Smooth muscle cell (in vitro differentiated cells): ENCODE data around the gene BRD3. TPM values are rescaled to one million over a fixed set of nuclear protein-coding genes. Genes with fewer than 3 reads are reported as not detected.

Source experiments
- DNase-seq: peaks from one replicate; lab custom pipeline; 2025; ENCODE audit not compliant: unreplicated experiment; lab: John Stamatoyannopoulos, UW
- H2AFZ ChIP-seq: fragments of 200-600 bp; sonication (generic); 2 replicates; pipeline ENCODE4 v1.6.0; 2016; ENCODE audit warnings: antibody characterized with exemption, low read depth, mild to moderate bottlenecking
- H3F3A ChIP-seq: fragments of 200-600 bp; sonication (generic); 2 replicates; pipeline ENCODE4 v1.6.0; 2017; ENCODE audit warnings: antibody characterized with exemption, low read depth
- H3K27ac ChIP-seq: fragments of 200-600 bp; sonication (generic); 2 replicates; pipeline ENCODE4 v1.5.1; 2016; ENCODE audit warnings: low read depth, mild to moderate bottlenecking
- H3K27me3 ChIP-seq: fragments of 200-600 bp; sonication (generic); 2 replicates; pipeline ENCODE4 v1.6.1; 2016; ENCODE audit warnings: low read depth, mild to moderate bottlenecking
- H3K36me3 ChIP-seq: fragments of 200-600 bp; sonication (generic); 2 replicates; pipeline ENCODE4 v1.5.1; 2016; ENCODE audit warnings: low read depth
- H3K4me1 ChIP-seq: fragments of 200-600 bp; sonication (generic); 2 replicates; pipeline ENCODE4 v1.5.1; 2016; ENCODE audit warnings: low read depth
- H3K4me2 ChIP-seq: fragments of 200-600 bp; sonication (generic); 2 replicates; pipeline ENCODE4 v1.6.0; 2016; ENCODE audit warnings: mild to moderate bottlenecking
- H3K4me3 ChIP-seq: fragments of 200-600 bp; sonication (generic); 2 replicates; pipeline ENCODE4 v1.5.1; 2016; ENCODE audit warnings: mild to moderate bottlenecking
- H3K79me2 ChIP-seq: fragments of 200-600 bp; sonication (generic); 2 replicates; pipeline ENCODE4 v1.6.0; 2016; ENCODE audit warnings: low read depth, mild to moderate bottlenecking
- H3K9ac ChIP-seq: fragments of 200-600 bp; sonication (generic); 2 replicates; pipeline ENCODE4 v1.6.0; 2016; ENCODE audit warnings: low read depth
- H3K9me3 ChIP-seq: fragments of 200-600 bp; sonication (generic); replicated peaks from 2 replicates; pipeline ENCODE4 v1.5.1; 2016; ENCODE audit warnings: low read depth
- H4K20me1 ChIP-seq: fragments of 200-600 bp; sonication (generic); 2 replicates; pipeline ENCODE4 v1.6.0; 2016; ENCODE audit warnings: low read depth
- CTCF ChIP-seq: fragments of 200-600 bp; sonication (generic); IDR thresholded peaks from 2 replicates; pipeline ENCODE4 v1.5.1; 2017; ENCODE audit warnings: borderline replicate concordance, mild to moderate bottlenecking, antibody characterized with exemption; ENCODE audit not compliant: insufficient read depth, poor library complexity, severe bottlenecking
- WGBS: methylation state at CpG from one replicate; pipeline ENCODE4 v1.1.7; 2016; ENCODE audit warnings: low lambda C conversion rate; 5-methylcytosine and 5-hydroxymethylcytosine counted together
- polyA plus RNA-seq: library from polyadenylated mRNA; unstranded; fragments of >200 nt; fragmentation: Nextera tagmentation; extraction: Ambion mirVana; gene quantifications from 2 replicates; pipeline ENCODE4 v1.2.1, GENCODE V29; 2016
- total RNA-seq: library from RNA; depleted of rRNA; stranded (reverse); fragments of >200 nt; gene quantifications from 2 replicates; pipeline ENCODE4 v1.2.3, GENCODE V29; 2014

Gene BRD3
- total and polyA plus RNA-seq, 2 experiments from 2014 or later, result 9.2 to 34.1 TPM

- Histone ChIP-seq H3F3A (peaks cover 4% of the 10 kb centered on the region), H4K20me1 (no peaks in the 10 kb centered on the region), H2AFZ (no peak overlapping the region), H3K79me2 (no peaks in the 10 kb centered on the region), H3K9ac (no peak overlapping the region), H3K27ac (no peak overlapping the region), H3K4me3 (no peak overlapping the region), H3K4me1 (no peaks in the 10 kb centered on the region), H3K27me3 (no peaks in the 10 kb centered on the region), H3K36me3 (peaks cover 3% of the 10 kb centered on the region), H3K9me3 (no peaks in the 10 kb centered on the region), H3K4me2 (no peak overlapping the region)
- no peak for DNase-seq
- no peak for TF ChIP-seq CTCF
- 98% methylated on average over 28 of the region's 28 CpGs for WGBS
Measured at GRCh38 chr9:134035041-134036039, 32.5 kb downstream of the BRD3 start.

- no peaks in the 10 kb centered on the region for H4K20me1 ChIP-seq
- no peaks in the 10 kb centered on the region for H3K27me3 ChIP-seq
- 97% methylated on average over 19 of the region's 19 CpGs for WGBS
- no peak overlapping the region for H3K4me2 ChIP-seq
- H3F3A ChIP-seq, result peaks cover 4% of the 10 kb centered on the region
- H2AFZ ChIP-seq, result no peak overlapping the region
- H3K36me3 ChIP-seq, result peaks cover 3% of the 10 kb centered on the region
- H3K27ac ChIP-seq, result no peak overlapping the region
- TF ChIP-seq CTCF, result no peak
- no peaks in the 10 kb centered on the region for H3K79me2 ChIP-seq
- H3K4me1 ChIP-seq, result no peaks in the 10 kb centered on the region
- DNase-seq, result no peak
- no peak overlapping the region for H3K4me3 ChIP-seq
- no peaks in the 10 kb centered on the region for H3K9me3 ChIP-seq
- no peak overlapping the region for H3K9ac ChIP-seq
Measured at GRCh38 chr9:134034215-134035040, 33.4 kb downstream of the BRD3 start.

- Histone ChIP-seq H3K27ac (no peak overlapping the region), H3K79me2 (no peaks in the 10 kb centered on the region), H3K4me3 (no peak overlapping the region), H4K20me1 (no peaks in the 10 kb centered on the region), H3K9ac (no peak overlapping the region), H3F3A (peaks cover 4% of the 10 kb centered on the region), H3K27me3 (no peaks in the 10 kb centered on the region), H3K9me3 (no peaks in the 10 kb centered on the region), H3K4me2 (no peak overlapping the region), H3K36me3 (peaks cover 3% of the 10 kb centered on the region), H3K4me1 (no peaks in the 10 kb centered on the region), H2AFZ (no peak overlapping the region)
- DNase-seq, result no peak
- TF ChIP-seq CTCF, result no peak
- WGBS, result 97% methylated on average over 26 of the region's 26 CpGs
Measured at GRCh38 chr9:134033516-134034214, 34.2 kb downstream of the BRD3 start.
